Inferior parietal cortex (tissue), 1 donor: ENCODE data around the gene SPTBN1.

Source experiments
- DNase-seq: peaks from one replicate; pipeline ENCODE4 v3.0.0-alpha.2; 2016; ENCODE audit errors: extremely low spot score

Gene SPTBN1

GRCh38 chr2:54590216-54591120 is 134.3 kb downstream of the SPTBN1 start:
- DNase-seq, result no peak

GRCh38 chr2:54591551-54591950 is 135.4 kb downstream of the SPTBN1 start:
- DNase-seq, result peak; percentile 58

GRCh38 chr2:54593249-54593648 is 137.1 kb downstream of the SPTBN1 start:
- no peak for DNase-seq

GRCh38 chr2:54594048-54594447 is 137.9 kb downstream of the SPTBN1 start:
- DNase-seq, result no peak

GRCh38 chr2:54595161-54595803 is 139.2 kb downstream of the SPTBN1 start:
- no peak for DNase-seq

- no peak for DNase-seq
Observed at GRCh38 chr2:54595999-54596902, 140.1 kb downstream of the SPTBN1 start.

- DNase-seq, result no peak
Observed at GRCh38 chr2:54597153-54597848, 141.2 kb downstream of the SPTBN1 start.

- DNase-seq, result no peak
Observed at GRCh38 chr2:54598347-54599325, 142.5 kb downstream of the SPTBN1 start.

GRCh38 chr2:54599326-54599710 is 143.2 kb downstream of the SPTBN1 start:
- DNase-seq, result no peak

GRCh38 chr2:54599914-54600313 is 143.8 kb downstream of the SPTBN1 start:
- no peak for DNase-seq

- no peak for DNase-seq
Observed at GRCh38 chr2:54601339-54601738, 145.2 kb downstream of the SPTBN1 start.

- DNase-seq, result no peak
Observed at GRCh38 chr2:54602736-54603322, 146.7 kb downstream of the SPTBN1 start.

- DNase-seq, result no peak
Observed at GRCh38 chr2:54603357-54603756, 147.2 kb downstream of the SPTBN1 start.

- no peak for DNase-seq
Observed at GRCh38 chr2:54603796-54604195, 147.7 kb downstream of the SPTBN1 start.

- no peak for DNase-seq
Observed at GRCh38 chr2:54604871-54605270, 148.7 kb downstream of the SPTBN1 start.

GRCh38 chr2:54605836-54606235 is 149.7 kb downstream of the SPTBN1 start:
- DNase-seq, result no peak

GRCh38 chr2:54606393-54606958 is 150.3 kb downstream of the SPTBN1 start:
- no peak for DNase-seq

GRCh38 chr2:54608224-54608623 is 152.1 kb downstream of the SPTBN1 start:
- DNase-seq, result no peak

- no peak for DNase-seq
Observed at GRCh38 chr2:54609241-54609640, 153.1 kb downstream of the SPTBN1 start.

GRCh38 chr2:54609647-54610046 is 153.5 kb downstream of the SPTBN1 start:
- DNase-seq, result no peak
